ENCODE measurements around the gene SPATA9.
"Not testable (repeated sequence)": the region's sequence is repeated elsewhere in the genome, so short reads cannot be mapped to it uniquely, and the experiment has no call there.

The SPATA9 gene

GRCh38 chr5:95673081-95673480, 9.7 kb downstream of the SPATA9 start:
- no peak for DNase-seq (ENCODE audit: low read depth)

GRCh38 chr5:95672641-95673040, 10.2 kb downstream of the SPATA9 start:
- no peak for DNase-seq (ENCODE audit: low read depth)

- DNase-seq (ENCODE audit: low read depth): no peak
Observed at GRCh38 chr5:95671826-95672225, 11.0 kb downstream of the SPATA9 start.

- no peak for DNase-seq (ENCODE audit: low read depth)
Observed at GRCh38 chr5:95670568-95670967, 12.2 kb downstream of the SPATA9 start.

- no peak for DNase-seq (ENCODE audit: low read depth)
Observed at GRCh38 chr5:95669985-95670384, 12.8 kb downstream of the SPATA9 start.

GRCh38 chr5:95669540-95669939, 13.3 kb downstream of the SPATA9 start:
- DNase-seq (ENCODE audit: low read depth): no peak

GRCh38 chr5:95668728-95669127, 14.1 kb downstream of the SPATA9 start:
- no peak for DNase-seq (ENCODE audit: low read depth)

GRCh38 chr5:95668216-95668615, 14.6 kb downstream of the SPATA9 start:
- no peak for DNase-seq (ENCODE audit: low read depth)

- DNase-seq (ENCODE audit: low read depth): no peak
Observed at GRCh38 chr5:95667678-95668077, 15.1 kb downstream of the SPATA9 start.

- DNase-seq (ENCODE audit: low read depth): no peak
Observed at GRCh38 chr5:95667061-95667618, 15.7 kb downstream of the SPATA9 start.

- DNase-seq (ENCODE audit: low read depth): peak; percentile 19
Observed at GRCh38 chr5:95664204-95664786, 18.5 kb downstream of the SPATA9 start.

- DNase-seq (ENCODE audit: low read depth): no peak
Observed at GRCh38 chr5:95662946-95663345, 19.8 kb downstream of the SPATA9 start.

- DNase-seq (ENCODE audit: low read depth): no peak
Observed at GRCh38 chr5:95660060-95660459, 22.7 kb downstream of the SPATA9 start.

- DNase-seq (ENCODE audit: low read depth): no peak
Observed at GRCh38 chr5:95655575-95655974, 27.2 kb downstream of the SPATA9 start.

- no peak for DNase-seq (ENCODE audit: low read depth)
Observed at GRCh38 chr5:95654196-95654595, 28.6 kb downstream of the SPATA9 start.

GRCh38 chr5:95652849-95653248, 29.9 kb downstream of the SPATA9 start:
- DNase-seq (ENCODE audit: low read depth): no peak

GRCh38 chr5:95649842-95650620, 32.8 kb downstream of the SPATA9 start:
- no peak for DNase-seq (ENCODE audit: low read depth)

- no peak for DNase-seq (ENCODE audit: low read depth)
Observed at GRCh38 chr5:95649274-95649673, 33.5 kb downstream of the SPATA9 start.

- no peak for DNase-seq (ENCODE audit: low read depth)
Observed at GRCh38 chr5:95647886-95648860, 34.6 kb downstream of the SPATA9 start.

- peak; percentile 90 for DNase-seq (ENCODE audit: low read depth)
Observed at GRCh38 chr5:95646569-95647431, 36.0 kb downstream of the SPATA9 start, which contains the start of gene RFESD. RFESD (plus strand) TSS chr5:95646777; CDS start chr5:95652272, 5,495 bp downstream.

- not testable (repeated sequence) for DNase-seq (ENCODE audit: low read depth)
Observed at GRCh38 chr5:95646226-95646568, 36.6 kb downstream of the SPATA9 start.
